Prostate gland (tissue), 2 donors: Measurements from ENCODE around the gene ZSCAN25. TPM values are rescaled to one million over a fixed set of nuclear protein-coding genes. Genes with fewer than 3 reads are reported as not detected.
"Not testable (repeated sequence)": the region's sequence is repeated elsewhere in the genome, so short reads cannot be mapped to it uniquely, and the experiment has no call there.

ENCODE experiments used
- DNase-seq: peaks from one replicate; pipeline ENCODE4 v3.0.0-alpha.2; 2019; ENCODE audit warnings: low spot score
- H3K27ac ChIP-seq, 2 donors: fragments of 200-600 bp; sonication (generic); 2 replicates each; pipeline ENCODE4 v1.5.1; 2017 to 2019
- H3K27me3 ChIP-seq: fragments of 200-600 bp; sonication (generic); replicated peaks from 2 replicates; pipeline ENCODE4 v1.5.1; 2019; ENCODE audit not compliant: insufficient read depth
- H3K36me3 ChIP-seq, 2 donors: fragments of 200-600 bp; sonication (generic); 1 replicate in 1 of 2; 2 replicates in 1 of 2; pipeline versions ENCODE4 v1.5.1 to v1.8.1; 2017 to 2019
- H3K4me1 ChIP-seq: fragments of 200-600 bp; sonication (generic); replicated peaks from 2 replicates; pipeline ENCODE4 v1.5.1; 2019
- H3K4me3 ChIP-seq, 2 donors: fragments of 200-600 bp; sonication (generic); 2 replicates each; pipeline ENCODE4 v1.5.1; 2017 to 2019
- H3K9me3 ChIP-seq: fragments of 200-600 bp; sonication (generic); 2 replicates; pipeline ENCODE4 v1.5.1; 2017
- POLR2A ChIP-seq: fragments of 450-650 bp; IDR thresholded peaks from one replicate; pipeline ENCODE4 v1.6.1; 2016; ENCODE audit warnings: antibody characterized with exemption, mild to moderate bottlenecking
- POLR2AphosphoS5 ChIP-seq: sonication (generic); formaldehyde crosslinking; IDR thresholded peaks from one replicate; pipeline ENCODE4 v1.6.1; 2017; ENCODE audit warnings: antibody characterized with exemption
- WGBS: methylation state at CpG from one replicate; pipeline ENCODE4 v1.1.5; 2018; 5-methylcytosine and 5-hydroxymethylcytosine counted together
- intact Hi-C: fragments of 100-400 bp; cut with DNase I; formaldehyde crosslinking; loops from one replicate; pipeline ENCODE4 v1.14.2; 2022
- total RNA-seq, 2 donors: library from RNA; depleted of rRNA; stranded (reverse); fragments of >200 nt; gene quantifications; one replicate each; pipeline ENCODE4 v1.1.0, GENCODE V29; 2016
- TF ChIP-seq, protein P1 (sequence below), 4 experiments: fragments of 200-600 bp in 2 of 4; fragments of 450-650 bp in 2 of 4; sonication (generic) in 2 of 4; IDR thresholded peaks; 1 replicate in 3 of 4; 2 replicates in 1 of 4; pipeline ENCODE4 v1.5.1; 2016 to 2019; ENCODE audit warnings: antibody characterized with exemption in 4 of 4, mild to moderate bottlenecking in 2 of 4, moderate library complexity in 2 of 4

ZSCAN25 gene
- total RNA-seq, 2 donors from 2014 or later = 20.1 to 28.0 TPM

DNA sequence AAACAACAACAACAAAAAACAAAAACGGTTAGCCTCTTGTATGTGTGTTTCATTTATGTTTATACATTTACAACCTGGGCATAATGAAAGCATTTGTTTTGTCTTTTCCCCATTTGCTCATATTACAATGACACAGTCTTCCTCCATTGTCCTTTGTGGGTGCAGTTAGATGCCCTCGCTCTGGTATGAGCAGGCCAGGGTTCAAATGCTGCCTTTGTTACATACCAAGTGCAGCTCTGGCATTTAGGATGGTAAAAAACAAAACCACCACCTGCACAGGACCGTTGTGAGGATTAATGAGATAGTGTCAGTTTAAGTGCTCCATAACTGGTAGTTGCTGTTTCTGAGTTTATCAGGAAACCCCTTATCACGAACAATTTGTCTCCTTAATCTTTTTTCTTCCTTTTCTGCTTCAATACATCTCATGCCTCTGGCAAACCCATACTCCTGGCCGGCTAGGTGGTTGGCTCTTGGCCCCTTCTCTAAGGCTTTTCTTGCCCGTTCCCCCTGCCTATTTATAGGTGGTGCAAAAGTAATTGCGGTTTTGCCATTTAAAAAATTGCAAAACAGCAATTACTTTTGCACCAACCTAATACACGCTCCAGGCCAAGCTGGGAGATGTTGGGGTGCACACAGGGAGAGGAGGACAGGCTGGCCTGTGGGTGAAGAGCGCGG is 37.3 kb upstream of the ZSCAN25 start:
- Histone ChIP-seq H3K9me3 (no peaks in the 10 kb centered on the region), H3K27me3 (no peaks in the 10 kb centered on the region), H3K4me1 (no peaks in the 10 kb centered on the region), H3K27ac (no peak overlapping the region), H3K36me3 (no peaks in the 10 kb centered on the region), H3K4me3 (peak overlapping the region; percentile 37 to 47)
- TF ChIP-seq, protein P1, sequence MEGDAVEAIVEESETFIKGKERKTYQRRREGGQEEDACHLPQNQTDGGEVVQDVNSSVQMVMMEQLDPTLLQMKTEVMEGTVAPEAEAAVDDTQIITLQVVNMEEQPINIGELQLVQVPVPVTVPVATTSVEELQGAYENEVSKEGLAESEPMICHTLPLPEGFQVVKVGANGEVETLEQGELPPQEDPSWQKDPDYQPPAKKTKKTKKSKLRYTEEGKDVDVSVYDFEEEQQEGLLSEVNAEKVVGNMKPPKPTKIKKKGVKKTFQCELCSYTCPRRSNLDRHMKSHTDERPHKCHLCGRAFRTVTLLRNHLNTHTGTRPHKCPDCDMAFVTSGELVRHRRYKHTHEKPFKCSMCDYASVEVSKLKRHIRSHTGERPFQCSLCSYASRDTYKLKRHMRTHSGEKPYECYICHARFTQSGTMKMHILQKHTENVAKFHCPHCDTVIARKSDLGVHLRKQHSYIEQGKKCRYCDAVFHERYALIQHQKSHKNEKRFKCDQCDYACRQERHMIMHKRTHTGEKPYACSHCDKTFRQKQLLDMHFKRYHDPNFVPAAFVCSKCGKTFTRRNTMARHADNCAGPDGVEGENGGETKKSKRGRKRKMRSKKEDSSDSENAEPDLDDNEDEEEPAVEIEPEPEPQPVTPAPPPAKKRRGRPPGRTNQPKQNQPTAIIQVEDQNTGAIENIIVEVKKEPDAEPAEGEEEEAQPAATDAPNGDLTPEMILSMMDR (IDR thresholded peaks at IDR 0.05) = no peak
- TF ChIP-seq POLR2AphosphoS5 (no peak), POLR2A (no peak)
- 45% methylated on average over 10 of the region's 10 CpGs for WGBS
- intact Hi-C loops = no loop called here
- no peak for DNase-seq

DNA sequence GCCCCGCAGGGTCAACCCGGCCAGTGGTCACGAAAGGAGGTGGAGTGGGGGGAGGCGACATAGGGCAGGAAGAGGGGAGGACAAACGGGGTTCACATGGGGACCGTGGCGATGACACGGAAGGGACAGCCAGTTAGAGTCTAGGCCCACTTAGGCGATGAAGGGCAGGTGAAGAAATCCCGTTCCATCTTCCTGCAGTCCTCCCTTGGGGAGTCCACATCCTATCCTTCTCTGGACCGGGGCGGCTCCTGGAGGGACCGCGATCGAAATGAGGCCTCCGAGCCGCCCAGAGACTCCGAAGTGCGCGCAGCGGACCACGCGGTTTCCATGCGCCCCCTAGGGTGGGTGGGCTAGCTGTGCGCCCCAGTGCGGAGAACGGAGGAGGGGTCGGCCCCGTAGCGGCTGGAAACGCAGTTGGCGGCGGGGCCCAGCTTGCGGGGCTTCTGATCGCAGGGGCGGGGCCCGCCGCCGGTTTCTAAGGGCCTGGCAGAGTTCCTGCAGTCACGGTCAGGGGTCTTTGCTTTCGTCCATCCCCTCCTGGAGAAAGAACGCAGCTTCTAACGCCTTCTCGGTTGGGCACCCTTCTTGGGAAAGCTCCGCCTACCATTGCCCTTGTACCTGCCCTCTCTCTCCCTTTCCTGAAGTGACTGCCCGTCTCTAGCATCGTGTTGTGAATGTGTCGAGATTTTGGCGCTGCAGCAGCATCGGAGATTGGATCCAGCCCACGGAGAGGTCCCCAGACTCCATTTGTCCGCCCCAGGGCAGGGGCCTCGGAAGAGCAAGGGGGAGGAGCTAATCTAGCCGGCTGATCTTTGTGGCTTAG is 36.6 kb upstream of the ZSCAN25 start:
- DNase-seq = no peak

DNA sequence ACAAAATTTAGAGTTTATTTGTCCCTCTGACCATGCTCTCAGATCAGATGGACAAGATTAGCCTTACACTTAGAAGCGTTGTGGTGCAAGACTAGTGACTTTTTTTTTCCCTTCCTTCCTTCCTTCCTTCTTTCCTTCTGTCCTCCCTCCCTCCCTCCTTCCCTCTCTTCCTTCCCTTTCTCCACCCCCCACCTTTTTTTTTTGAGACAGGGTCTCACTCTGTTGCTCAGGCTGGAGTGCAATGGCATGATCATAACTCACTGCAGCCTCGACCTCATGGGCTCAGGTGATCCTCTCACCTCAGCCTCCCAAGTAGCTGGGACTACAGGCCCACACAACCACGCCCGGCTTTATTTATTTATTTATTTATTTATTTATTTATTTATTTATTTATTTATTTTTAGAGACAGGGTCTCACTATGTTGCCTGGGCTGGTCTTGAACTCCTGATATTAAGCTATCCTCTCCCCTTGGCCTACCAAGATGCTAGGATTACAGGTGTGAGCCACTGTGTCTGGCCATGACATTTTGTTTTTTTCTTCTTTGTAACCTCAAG is 35.9 kb upstream of the ZSCAN25 start:
- H3K9me3 ChIP-seq, intact Hi-C loops, DNase-seq, H3K4me1 ChIP-seq, H3K36me3 ChIP-seq, H3K27me3 ChIP-seq: not testable (repeated sequence)
- H3K4me3 ChIP-seq = peak overlapping the region; percentile 37 to 47
- peak overlapping the region; percentile 28 to 46 for H3K27ac ChIP-seq
- WGBS = 59% methylated on average over 4 of the region's 4 CpGs

More for the DNA sequence above, 36.6 kb upstream of the ZSCAN25 start:
- Histone ChIP-seq H3K9me3 (no peaks in the 10 kb centered on the region), H3K27ac (peak overlapping the region; percentile 28 to 46), H3K4me3 (peak overlapping the region; percentile 37 to 47), H3K4me1 (no peaks in the 10 kb centered on the region), H3K27me3 (no peaks in the 10 kb centered on the region), H3K36me3 (no peaks in the 10 kb centered on the region)
- no peak for TF ChIP-seq POLR2AphosphoS5
- TF ChIP-seq, protein P1 (IDR thresholded peaks at IDR 0.05) = peak in 2 of 4 experiments; percentile 14 to 32
- TF ChIP-seq POLR2A = no peak
- intact Hi-C loops = no loop called here
- WGBS = 2% methylated on average over 54 of the region's 54 CpGs

DNA sequence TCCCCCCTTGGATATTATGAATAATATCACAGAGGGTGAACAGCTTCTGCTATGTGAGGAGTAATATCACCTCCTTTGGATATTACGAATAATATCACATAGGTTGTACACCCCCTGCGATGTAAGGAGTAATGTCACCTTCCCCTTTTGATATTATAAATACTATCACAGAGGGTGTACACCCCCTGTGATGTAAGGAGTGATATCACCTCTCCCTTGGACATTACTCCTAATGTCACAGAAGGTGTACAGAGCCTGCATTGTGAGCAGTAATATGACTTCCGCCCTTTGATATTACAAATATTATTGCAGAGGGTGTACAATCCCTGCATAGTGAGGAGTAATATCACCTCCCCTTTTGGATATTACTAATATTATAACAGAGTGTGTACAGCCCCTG is 27.9 kb upstream of the ZSCAN25 start:
- H3K27ac ChIP-seq = no peak overlapping the region
- 74% methylated on average over 3 of the region's 3 CpGs for WGBS
- H3K4me3 ChIP-seq = no peak overlapping the region

More for the DNA sequence above, 27.9 kb upstream of the ZSCAN25 start:
- Histone ChIP-seq H3K27me3 (no peaks in the 10 kb centered on the region), H3K9me3 (no peaks in the 10 kb centered on the region), H3K4me1 (no peaks in the 10 kb centered on the region), H3K36me3 (no peaks in the 10 kb centered on the region)
- intact Hi-C loops = no loop called here
- no peak for DNase-seq
- TF ChIP-seq POLR2A (no peak), POLR2AphosphoS5 (no peak)
- TF ChIP-seq, protein P1 (IDR thresholded peaks at IDR 0.05) = no peak
